HG03095 (cell line): ENCODE measurements around the gene GPR162.
A peak's percentile ranks its signal among the peaks of the same experiment; 100 is the strongest.

ENCODE experiments used
- ATAC-seq: cut with Tn5 transposase; IDR thresholded peaks from one replicate; pipeline ENCODE4 v1.9.1; 2021; ENCODE audit warnings: moderate library complexity; ENCODE audit not compliant: unreplicated experiment

The GPR162 gene

DNA sequence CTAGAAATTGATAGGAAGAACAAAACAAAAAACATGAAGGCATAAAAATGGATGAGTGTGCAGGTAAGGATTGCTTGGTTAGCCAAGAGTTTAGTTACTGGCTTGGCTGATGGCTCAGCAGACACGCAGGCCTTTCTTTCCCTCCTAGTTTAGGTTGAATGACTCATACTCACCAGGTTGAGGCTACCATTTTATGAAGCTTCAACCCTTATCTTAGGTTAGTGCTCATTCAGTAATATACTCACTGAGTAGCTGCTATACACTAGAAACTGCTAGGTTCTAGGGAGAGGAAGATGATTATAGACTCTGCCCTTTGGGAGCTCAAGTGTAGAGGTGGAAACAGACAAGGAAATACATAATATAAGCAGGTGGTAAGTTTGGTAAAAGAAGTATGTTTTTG is 12.6 kb downstream of the GPR162 start:
- ATAC-seq, result no peak

DNA sequence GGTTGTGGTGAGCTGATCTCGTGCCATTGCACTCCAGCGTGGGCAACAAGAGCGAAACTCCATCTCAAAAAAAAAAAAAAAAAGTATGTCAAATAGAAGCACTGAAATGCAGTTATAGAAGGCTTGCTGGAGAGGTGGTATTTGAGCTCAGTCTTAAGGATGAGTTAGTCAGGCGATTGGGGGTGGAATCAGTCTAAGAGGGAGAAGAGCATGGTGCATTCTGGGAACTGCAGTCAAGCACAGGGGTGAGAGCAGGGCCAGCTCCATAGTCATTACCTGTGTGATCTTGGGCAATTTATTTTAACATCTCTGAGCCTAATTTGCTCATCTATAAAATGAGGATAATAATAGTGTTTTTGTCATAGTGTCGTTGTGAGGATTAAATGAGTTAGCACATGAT is 13.3 kb downstream of the GPR162 start:
- no peak for ATAC-seq

GRCh38 chr12:6836851-6837250 is 15.2 kb downstream of the GPR162 start:
- ATAC-seq, result no peak

DNA sequence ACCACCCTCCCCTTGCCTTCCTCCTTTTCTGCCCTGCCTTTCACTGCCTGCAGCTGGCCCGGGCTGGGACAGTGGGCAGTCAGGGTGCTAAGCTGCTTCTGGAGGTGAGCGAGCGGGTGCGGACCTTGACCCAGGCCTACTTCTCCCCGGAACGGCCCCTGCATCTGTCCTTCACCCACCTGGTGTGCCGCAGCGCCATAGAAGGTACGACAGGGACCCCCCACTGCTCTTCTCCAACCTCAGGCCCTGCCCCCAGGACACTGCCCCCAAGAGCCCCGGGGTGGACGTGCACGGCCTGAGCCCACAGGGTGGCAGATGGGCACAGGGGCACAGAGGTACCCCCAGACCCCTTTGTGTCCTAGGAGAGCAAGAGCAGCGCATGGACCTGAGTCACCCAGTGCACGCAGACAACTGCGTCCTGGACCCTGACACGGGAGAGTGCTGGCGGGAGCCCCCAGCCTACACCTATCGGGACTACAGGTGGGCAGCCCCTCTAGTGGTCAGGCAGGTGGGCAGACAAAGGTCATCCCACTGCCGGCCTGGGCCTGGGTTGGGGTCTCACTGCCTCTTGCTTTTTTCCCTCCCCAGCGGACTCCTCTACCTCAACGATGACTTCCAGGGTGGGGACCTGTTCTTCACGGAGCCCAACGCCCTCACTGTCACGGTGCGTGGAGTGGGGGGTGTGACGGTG is 15.9 kb downstream of the GPR162 start:
- no peak for ATAC-seq

- ATAC-seq, result no peak
These were observed 17.2 kb downstream of the GPR162 start for GRCh38 chr12:6838854-6839253.

GRCh38 chr12:6839482-6840201 is 18.0 kb downstream of the GPR162 start:
- ATAC-seq, result peak; percentile 87

DNA sequence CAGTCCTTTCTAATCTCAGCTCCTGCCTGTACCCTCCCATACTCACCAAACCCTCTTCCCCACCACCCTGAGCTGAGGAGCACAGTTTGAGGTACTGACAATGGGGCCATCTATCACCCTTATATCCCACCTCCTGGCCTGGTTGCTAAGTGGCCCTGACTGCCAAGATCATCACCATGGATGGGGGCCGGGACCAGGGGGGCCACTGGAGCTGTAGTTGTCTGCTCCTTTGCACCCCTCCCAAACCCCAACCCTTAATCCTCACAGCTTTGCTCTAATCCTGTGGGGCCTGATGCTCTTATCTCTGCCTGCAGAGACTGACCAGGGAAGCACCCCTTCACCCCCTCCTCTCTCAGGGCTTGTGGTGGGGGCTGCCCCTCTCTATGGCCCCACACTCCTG is 18.7 kb downstream of the GPR162 start:
- ATAC-seq, result no peak

DNA sequence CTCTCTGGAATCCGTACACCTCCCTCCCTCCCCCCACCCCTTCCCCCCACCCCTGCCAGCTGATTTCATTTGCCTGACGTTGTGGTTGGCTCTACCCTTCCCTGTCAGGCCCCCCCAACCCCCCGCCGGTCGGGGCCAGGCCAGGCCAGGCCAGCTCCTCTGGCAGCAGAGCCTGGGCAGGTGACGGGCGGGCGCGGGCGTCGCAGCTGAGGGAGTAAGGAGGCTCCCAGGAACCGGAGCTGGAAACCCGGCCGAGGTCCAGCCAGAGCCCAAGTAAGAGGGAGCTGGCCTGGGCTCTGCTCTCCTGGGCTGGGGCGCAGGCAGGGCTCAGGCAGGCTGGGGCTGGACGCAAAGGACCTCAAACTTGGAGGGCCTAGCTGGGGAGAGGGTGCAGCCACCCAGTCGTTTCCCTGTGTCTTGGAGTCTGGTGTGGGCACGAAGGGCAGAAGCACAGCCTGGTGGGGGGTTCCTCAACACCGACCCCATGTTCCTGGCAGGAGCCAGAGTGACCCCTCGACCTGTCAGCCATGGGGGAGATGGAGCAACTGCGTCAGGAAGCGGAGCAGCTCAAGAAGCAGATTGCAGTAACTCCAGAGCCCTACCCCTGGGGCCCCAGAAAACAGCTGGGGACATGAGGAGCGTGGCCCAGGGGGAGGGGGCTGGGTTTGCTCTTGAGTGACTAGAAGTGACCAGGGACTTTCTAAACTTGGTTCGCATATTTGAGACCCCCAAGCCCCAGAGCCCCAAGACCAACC is 19.3 kb downstream of the GPR162 start, which contains the start of gene GNB3:
Gene GNB3, plus strand, starts transcription at position 165 of the 755 bp plus-strand sequence. Its CDS starts 363 bp downstream, at position 528.
- no peak for ATAC-seq

DNA sequence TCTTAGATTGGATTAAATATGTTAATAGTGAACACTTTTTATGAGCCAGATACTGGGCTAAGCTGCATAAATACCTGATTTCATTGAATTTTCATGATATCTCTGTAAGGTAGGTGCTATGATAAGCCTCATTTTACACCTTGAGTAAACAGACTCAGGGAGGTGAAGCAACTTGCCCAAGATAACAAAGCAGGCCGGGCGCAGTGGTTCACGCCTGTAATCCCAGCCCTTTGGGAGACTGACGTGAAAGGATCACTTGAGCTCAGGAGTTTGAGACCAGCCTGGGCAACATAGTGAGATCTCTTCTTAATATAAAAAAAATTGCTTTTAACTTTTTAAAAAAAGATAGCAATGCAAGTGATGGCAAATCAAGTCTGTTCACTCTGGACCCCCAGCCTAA is 20.5 kb downstream of the GPR162 start:
- no peak for ATAC-seq

GRCh38 chr12:6843118-6843902 is 21.7 kb downstream of the GPR162 start:
- no peak for ATAC-seq

- ATAC-seq, result no peak
These were observed 23.8 kb downstream of the GPR162 start for GRCh38 chr12:6845395-6845794.

GRCh38 chr12:6846316-6846869 is 24.8 kb downstream of the GPR162 start:
- ATAC-seq, result no peak

GRCh38 chr12:6847676-6848075 is 26.1 kb downstream of the GPR162 start:
- ATAC-seq, result no peak

- ATAC-seq, result no peak
These were observed 27.8 kb downstream of the GPR162 start for GRCh38 chr12:6849427-6849826.

DNA sequence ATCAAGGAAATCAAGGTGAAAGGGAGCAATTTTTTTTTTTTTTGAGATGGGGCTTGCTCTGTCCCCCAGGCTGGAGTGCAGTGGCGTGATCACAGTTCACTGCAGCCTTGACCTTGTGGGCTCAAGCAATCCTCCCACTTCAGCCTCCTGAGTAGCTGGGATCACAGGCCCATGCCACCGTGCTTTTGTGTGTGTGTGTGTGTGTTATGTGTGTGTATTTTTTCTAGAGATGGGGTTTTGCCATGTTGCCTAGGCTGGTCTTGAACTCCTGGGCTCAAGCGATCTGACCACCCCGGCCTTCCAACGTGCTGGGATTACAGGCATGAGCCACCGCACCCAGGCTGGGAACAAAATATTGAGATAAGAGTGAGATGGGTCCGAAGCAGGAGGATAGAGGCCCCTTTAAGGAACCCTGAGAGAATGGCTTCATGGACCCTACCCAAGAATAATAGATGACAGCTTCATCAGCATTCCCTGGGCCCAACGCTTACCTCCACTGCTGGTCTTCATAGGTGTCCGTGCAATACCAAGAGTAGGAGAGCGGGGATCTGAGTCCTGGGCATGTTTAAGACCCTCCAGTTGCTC is 28.4 kb downstream of the GPR162 start:
- ATAC-seq, result no peak

DNA sequence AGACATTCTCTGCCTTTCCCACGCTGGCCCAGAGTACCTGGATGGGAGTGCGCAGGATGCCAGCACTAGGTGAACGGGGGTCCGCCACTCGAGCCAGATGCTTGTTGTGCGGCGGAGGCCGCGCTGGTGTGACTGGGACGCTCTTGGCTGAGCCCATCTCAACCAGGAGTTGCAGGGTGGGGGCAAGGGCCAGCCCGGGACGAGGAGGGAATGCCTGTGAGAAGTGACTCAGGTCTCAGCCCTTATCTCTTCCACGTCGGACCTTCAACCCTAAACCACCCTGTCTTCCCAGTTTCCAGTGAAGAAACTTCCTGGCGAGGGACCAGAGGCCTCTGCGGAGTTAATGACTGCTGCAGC is 29.2 kb downstream of the GPR162 start:
- no peak for ATAC-seq

DNA sequence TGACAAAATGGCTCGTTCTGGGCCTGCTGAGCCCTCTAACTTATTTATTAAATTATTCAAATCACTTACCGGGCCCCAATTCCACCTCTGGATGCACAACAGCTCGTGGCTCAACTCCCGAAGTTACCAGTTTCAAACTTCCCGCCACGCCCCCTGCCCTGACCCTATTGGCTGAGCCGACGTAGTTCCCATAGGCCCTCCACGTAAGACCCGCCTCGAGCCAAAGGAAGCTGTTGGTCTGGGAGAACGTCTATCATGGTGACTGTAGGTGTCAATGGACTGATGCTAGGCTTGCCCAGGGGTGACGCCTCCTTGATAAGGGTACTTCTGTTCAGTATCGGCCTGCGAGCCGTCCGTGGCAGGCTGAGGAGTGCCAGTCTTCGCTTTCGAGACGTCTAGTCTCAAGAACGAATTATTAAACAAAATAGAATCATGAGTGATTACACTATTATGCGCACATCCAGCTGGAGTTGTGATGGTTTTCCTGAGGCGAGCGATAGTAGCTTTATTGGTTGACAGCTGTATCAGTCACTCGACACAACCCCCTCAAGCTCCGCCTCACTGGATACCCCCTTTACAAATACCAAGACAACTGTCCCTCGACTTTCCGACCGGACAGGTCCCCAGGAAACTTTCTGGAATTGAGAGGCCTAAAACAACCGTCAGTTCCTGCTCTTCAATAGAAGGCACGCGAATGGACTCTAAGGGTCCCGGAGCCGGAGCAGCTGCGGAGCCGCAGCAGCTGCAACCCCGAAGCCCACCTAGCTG is 29.7 kb downstream of the GPR162 start, which contains the start of gene CDCA3:
Gene CDCA3, minus strand, starts transcription at position 134 of the 768 bp plus-strand sequence. CDS start 334 bp downstream, outside the sequence.
- ATAC-seq, result peak; percentile 53

- peak; percentile 68 for ATAC-seq
These were observed 30.5 kb downstream of the GPR162 start, which contains the start of gene USP5 for GRCh38 chr12:6851921-6852650. USP5 (plus strand) TSS chr12:6852150; CDS start chr12:6852180, 30 bp downstream.
